SK-N-SH treated with all-trans-retinoic acid at 6 μM for 48 hours (cell line): ENCODE measurements around the gene ATXN7.
A peak's percentile ranks its signal among the peaks of the same experiment; 100 is the strongest.

Experiments used
- ATAC-seq: fragments of 200-7000 bp; cut with Tn5 transposase; 3 replicates; pipeline ENCODE4 v1.9.1; 2020; ENCODE audit warnings: mild to moderate bottlenecking, moderate library complexity
- ARNTL ChIP-seq: fragments of 450-650 bp; formaldehyde crosslinking; IDR thresholded peaks from 2 replicates; pipeline ENCODE4 v1.5.0; 2020; ENCODE audit warnings: low read depth, mild to moderate bottlenecking, moderate library complexity, borderline replicate concordance
- BACH2 ChIP-seq: fragments of 250-450 bp; sonication (Bioruptor Pico); IDR thresholded peaks from 2 replicates; pipeline ENCODE4 v1.9.0; 2021; ENCODE audit warnings: mild to moderate bottlenecking, borderline replicate concordance
- CREB5 ChIP-seq: fragments of 250-450 bp; sonication (Bioruptor Pico); IDR thresholded peaks from 2 replicates; pipeline ENCODE4 v1.5.1; 2020; ENCODE audit warnings: low read depth, mild to moderate bottlenecking, moderate library complexity
- CSRNP3 ChIP-seq: fragments of 250-450 bp; sonication (Bioruptor Pico); IDR thresholded peaks from 2 replicates; pipeline ENCODE4 v1.5.1; 2021; ENCODE audit warnings: mild to moderate bottlenecking, moderate library complexity
- ISL1 ChIP-seq: fragments of 250-450 bp; sonication (Bioruptor Pico); IDR thresholded peaks from 2 replicates; pipeline ENCODE4 v2.1.2; 2022; ENCODE audit warnings: mild to moderate bottlenecking, moderate library complexity
- OSR1 ChIP-seq: fragments of 250-450 bp; sonication (Bioruptor Pico); IDR thresholded peaks from 2 replicates; pipeline ENCODE4 v1.8.0; 2022; ENCODE audit warnings: moderate library complexity, mild to moderate bottlenecking, inconsistent platforms
- POU6F1 ChIP-seq: fragments of 250-450 bp; sonication (Bioruptor Pico); IDR thresholded peaks from 2 replicates; pipeline ENCODE4 v1.8.0; 2021; ENCODE audit warnings: low read depth, mild to moderate bottlenecking, moderate library complexity, borderline replicate concordance
- PPARA ChIP-seq: fragments of 250-450 bp; sonication (Bioruptor Pico); IDR thresholded peaks from 2 replicates; pipeline ENCODE4 v1.5.0; 2020; ENCODE audit warnings: mild to moderate bottlenecking, borderline replicate concordance
- RARB ChIP-seq: fragments of 250-450 bp; sonication (Bioruptor Pico); IDR thresholded peaks from 2 replicates; pipeline ENCODE4 v1.8.0; 2021; ENCODE audit warnings: mild to moderate bottlenecking, moderate library complexity
- SNAI2 ChIP-seq: fragments of 250-450 bp; sonication (Bioruptor Pico); IDR thresholded peaks from 2 replicates; pipeline ENCODE4 v1.5.0; 2020; ENCODE audit warnings: mild to moderate bottlenecking, moderate library complexity
- TOX ChIP-seq: fragments of 250-450 bp; sonication (Bioruptor Pico); IDR thresholded peaks from 2 replicates; pipeline ENCODE4 v1.8.0; 2021; ENCODE audit warnings: mild to moderate bottlenecking, moderate library complexity, borderline replicate concordance
- TSHZ2 ChIP-seq: fragments of 250-450 bp; sonication (Bioruptor Pico); IDR thresholded peaks from 2 replicates; pipeline ENCODE4 v1.5.0; 2020; ENCODE audit warnings: mild to moderate bottlenecking, moderate library complexity
- ZC3H10 ChIP-seq: fragments of 250-450 bp; sonication (Bioruptor Pico); IDR thresholded peaks from 2 replicates; pipeline ENCODE4 v1.5.1; 2021; ENCODE audit warnings: mild to moderate bottlenecking, moderate library complexity
- ZFP3 ChIP-seq: fragments of 250-450 bp; sonication (Bioruptor Pico); IDR thresholded peaks from 2 replicates; pipeline ENCODE4 v1.5.0; 2020; ENCODE audit warnings: mild to moderate bottlenecking, moderate library complexity
- ZFP30 ChIP-seq: fragments of 450-650 bp; formaldehyde crosslinking; IDR thresholded peaks from 2 replicates; pipeline ENCODE4 v1.5.0; 2022; ENCODE audit warnings: mild to moderate bottlenecking, moderate library complexity
- ZNF565 ChIP-seq: fragments of 450-650 bp; formaldehyde crosslinking; conservative IDR thresholded peaks from 2 replicates; pipeline ENCODE4 v1.5.0; 2020; ENCODE audit warnings: low read depth, mild to moderate bottlenecking, moderate library complexity
- ZNF70 ChIP-seq: fragments of 450-650 bp; formaldehyde crosslinking; IDR thresholded peaks from 2 replicates; pipeline ENCODE4 v1.5.0; 2020; ENCODE audit warnings: mild to moderate bottlenecking, moderate library complexity

ATXN7 gene

GRCh38 chr3:64029287-64029686, 165.6 kb downstream of the ATXN7 start:
- ATAC-seq, result no peak
- TF ChIP-seq POU6F1, result no peak
- no peak for TF ChIP-seq CSRNP3
- TF ChIP-seq ZFP30 (CRISPR knock-in tag), result no peak
- TF ChIP-seq ARNTL, result no peak
- TF ChIP-seq PPARA (CRISPR knock-in tag), result no peak
- no peak for TF ChIP-seq ZC3H10
- TF ChIP-seq, all 23 proteins: peak for 0

- peak; percentile 96 for ATAC-seq
- no peak for TF ChIP-seq CREB5 (CRISPR knock-in tag)
- TF ChIP-seq RARB, result no peak
- no peak for TF ChIP-seq ZFP30 (CRISPR knock-in tag)
- no peak for TF ChIP-seq ZNF565
- no peak for TF ChIP-seq ISL1 (CRISPR knock-in tag)
- TF ChIP-seq TOX (CRISPR knock-in tag), result no peak
- no peak for TF ChIP-seq CSRNP3
These were observed 167.1 kb downstream of the ATXN7 start for GRCh38 chr3:64030741-64031140.

GRCh38 chr3:64031540-64032508, 168.2 kb downstream of the ATXN7 start:
- no peak for TF ChIP-seq RARB
- TF ChIP-seq ISL1 (CRISPR knock-in tag), result no peak
- TF ChIP-seq CREB5 (CRISPR knock-in tag), result no peak
- no peak for TF ChIP-seq ZFP3 (CRISPR knock-in tag)
- TF ChIP-seq SNAI2 (CRISPR knock-in tag), result no peak
- TF ChIP-seq OSR1 (CRISPR knock-in tag), result no peak
- no peak for TF ChIP-seq ZFP30 (CRISPR knock-in tag)
- TF ChIP-seq TSHZ2, result no peak
- TF ChIP-seq TOX (CRISPR knock-in tag), result no peak
- TF ChIP-seq, all 23 proteins: peak for 0

GRCh38 chr3:64033069-64033468, 169.4 kb downstream of the ATXN7 start:
- no peak for ATAC-seq
- no peak for TF ChIP-seq ISL1 (CRISPR knock-in tag)
- no peak for TF ChIP-seq OSR1 (CRISPR knock-in tag)
- TF ChIP-seq POU6F1, result no peak
- TF ChIP-seq ZFP3 (CRISPR knock-in tag), result no peak
- no peak for TF ChIP-seq ZNF70 (CRISPR knock-in tag)
- no peak for TF ChIP-seq BACH2 (CRISPR knock-in tag)

More at GRCh38 chr3:64031540-64032508, 168.2 kb downstream of the ATXN7 start:
- ATAC-seq, result no peak
